Lower leg skin (tissue), 3 donors: ENCODE results near the gene KITLG.

Experiments
- CTCF ChIP-seq, 3 donors: fragments of 450-650 bp; IDR thresholded peaks; one replicate each; pipeline ENCODE4 v1.5.1; 2016; ENCODE audit warnings: antibody characterized with exemption in 3 of 3, mild to moderate bottlenecking in 3 of 3, moderate library complexity in 2 of 3
- POLR2A ChIP-seq, 2 donors: fragments of 450-650 bp; IDR thresholded peaks; one replicate each; pipeline ENCODE4 v1.6.1; 2016 to 2017; ENCODE audit warnings: antibody characterized with exemption in 2 of 2, mild to moderate bottlenecking in 1 of 2, moderate library complexity in 1 of 2

GRCh38 chr12:88469154-88469553, 111.1 kb downstream of the KITLG start:
- no peak for TF ChIP-seq CTCF (IDR thresholded peaks at IDR 0.05)
- TF ChIP-seq POLR2A (IDR thresholded peaks at IDR 0.05) = no peak
